WI38 (cell line): ENCODE measurements around the gene SETD1B.

ENCODE experiments used
- H3K4me3 ChIP-seq: 2 replicates; pipeline ENCODE4 v1.5.1; 2011; ENCODE audit warnings: low read depth, mild to moderate bottlenecking, control low read depth, low read length
- TF ChIP-seq, protein P1 (sequence below): IDR thresholded peaks from 2 replicates; pipeline ENCODE4 v1.5.1; 2012; ENCODE audit warnings: low read depth, mild to moderate bottlenecking, control low read depth, low read length

Gene SETD1B

GRCh38 chr12:121766290-121767039, 37.3 kb upstream of the SETD1B start:
- TF ChIP-seq, protein P1, sequence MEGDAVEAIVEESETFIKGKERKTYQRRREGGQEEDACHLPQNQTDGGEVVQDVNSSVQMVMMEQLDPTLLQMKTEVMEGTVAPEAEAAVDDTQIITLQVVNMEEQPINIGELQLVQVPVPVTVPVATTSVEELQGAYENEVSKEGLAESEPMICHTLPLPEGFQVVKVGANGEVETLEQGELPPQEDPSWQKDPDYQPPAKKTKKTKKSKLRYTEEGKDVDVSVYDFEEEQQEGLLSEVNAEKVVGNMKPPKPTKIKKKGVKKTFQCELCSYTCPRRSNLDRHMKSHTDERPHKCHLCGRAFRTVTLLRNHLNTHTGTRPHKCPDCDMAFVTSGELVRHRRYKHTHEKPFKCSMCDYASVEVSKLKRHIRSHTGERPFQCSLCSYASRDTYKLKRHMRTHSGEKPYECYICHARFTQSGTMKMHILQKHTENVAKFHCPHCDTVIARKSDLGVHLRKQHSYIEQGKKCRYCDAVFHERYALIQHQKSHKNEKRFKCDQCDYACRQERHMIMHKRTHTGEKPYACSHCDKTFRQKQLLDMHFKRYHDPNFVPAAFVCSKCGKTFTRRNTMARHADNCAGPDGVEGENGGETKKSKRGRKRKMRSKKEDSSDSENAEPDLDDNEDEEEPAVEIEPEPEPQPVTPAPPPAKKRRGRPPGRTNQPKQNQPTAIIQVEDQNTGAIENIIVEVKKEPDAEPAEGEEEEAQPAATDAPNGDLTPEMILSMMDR: no peak
- H3K4me3 ChIP-seq: no peak overlapping the region

- TF ChIP-seq, protein P1: no peak
Measured at GRCh38 chr12:121767525-121768016, 36.2 kb upstream of the SETD1B start.

GRCh38 chr12:121769297-121769830, 34.4 kb upstream of the SETD1B start:
- TF ChIP-seq, protein P1: no peak
- no peak overlapping the region for H3K4me3 ChIP-seq

More at GRCh38 chr12:121767525-121768016, 36.2 kb upstream of the SETD1B start:
- no peak overlapping the region for H3K4me3 ChIP-seq

DNA sequence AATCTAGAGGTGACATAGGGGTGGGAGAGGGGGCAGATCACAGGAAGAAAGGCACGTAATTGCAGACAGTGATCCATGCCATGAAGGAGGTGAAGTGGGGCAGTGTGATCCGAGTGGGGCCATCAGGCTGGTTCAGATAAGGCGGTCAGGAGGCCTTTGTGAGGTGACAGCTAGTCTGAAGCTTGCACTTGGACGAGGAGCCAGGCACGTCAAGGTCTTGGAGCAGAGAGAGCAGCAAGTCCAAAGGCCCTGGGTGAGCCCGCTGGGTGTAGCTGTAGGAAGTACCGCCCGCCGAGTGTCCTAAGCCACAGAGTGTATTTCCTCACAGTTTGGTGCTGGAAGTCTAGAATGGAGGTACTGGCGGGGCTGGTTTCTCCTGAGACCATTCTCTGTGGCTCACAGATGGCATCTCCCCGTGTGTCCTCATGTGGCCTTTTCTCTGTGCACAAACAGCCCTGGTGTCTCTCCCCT, 33.9 kb upstream of the SETD1B start:
- TF ChIP-seq, protein P1: no peak
- no peak overlapping the region for H3K4me3 ChIP-seq

GRCh38 chr12:121770388-121770787, 33.4 kb upstream of the SETD1B start:
- TF ChIP-seq, protein P1: no peak
- no peak overlapping the region for H3K4me3 ChIP-seq

DNA sequence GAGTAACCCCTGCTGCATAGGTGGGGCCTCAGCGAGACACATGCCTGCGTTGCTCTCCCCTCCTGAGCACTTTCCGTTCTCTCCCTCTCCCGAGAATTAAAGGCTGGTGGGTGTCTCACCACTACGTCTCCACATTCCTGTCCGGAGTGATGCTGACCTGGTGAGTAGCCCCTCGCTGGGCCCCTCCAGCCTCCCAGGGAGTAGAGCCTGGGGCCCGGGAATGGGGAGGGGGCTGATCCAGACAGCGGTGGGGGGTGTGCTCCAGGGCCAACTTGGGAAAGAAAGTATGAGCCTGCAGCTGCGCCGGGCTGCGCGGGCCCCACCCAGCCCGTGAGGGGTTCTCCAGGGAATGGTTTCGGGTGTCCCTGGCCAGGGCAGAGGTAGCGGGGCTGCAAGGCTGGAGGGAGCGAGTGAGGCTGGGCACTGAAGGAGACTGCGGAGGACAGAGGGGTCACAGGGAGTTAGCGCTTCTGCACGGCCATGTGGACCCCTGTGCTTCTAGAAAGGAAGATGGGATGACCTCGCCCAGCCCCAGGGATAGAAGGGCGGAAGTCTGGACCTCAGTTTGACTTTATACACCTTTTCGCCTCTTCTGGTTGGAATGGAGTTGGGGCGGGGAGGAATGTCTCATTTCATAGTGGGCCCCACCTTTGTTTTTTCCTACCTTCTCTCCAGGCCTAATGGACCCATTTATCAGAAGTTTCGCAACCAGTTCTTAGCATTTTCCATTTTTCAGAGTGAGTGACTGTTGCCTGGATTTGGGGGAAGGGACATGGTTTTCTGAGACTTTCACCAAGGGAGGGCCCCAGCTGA, 32.8 kb upstream of the SETD1B start:
- TF ChIP-seq, protein P1: no peak
- H3K4me3 ChIP-seq: no peak overlapping the region
